DND-41 (cell line): ENCODE data around the gene CHKB.

Experiments used
- EZH2 ChIP-seq: IDR thresholded peaks from 3 replicates; pipeline ENCODE4 v1.6.1; 2012; ENCODE audit warnings: borderline replicate concordance, low read depth, mild to moderate bottlenecking, moderate library complexity, low read length, inconsistent platforms; ENCODE audit not compliant: severe bottlenecking
- TF ChIP-seq, protein P1 (sequence below): IDR thresholded peaks from 2 replicates; pipeline ENCODE4 v1.5.1; 2012; ENCODE audit warnings: borderline replicate concordance, low read length, moderate library complexity, mild to moderate bottlenecking; ENCODE audit not compliant: poor library complexity, severe bottlenecking; ENCODE audit errors: extremely low read depth

DNA sequence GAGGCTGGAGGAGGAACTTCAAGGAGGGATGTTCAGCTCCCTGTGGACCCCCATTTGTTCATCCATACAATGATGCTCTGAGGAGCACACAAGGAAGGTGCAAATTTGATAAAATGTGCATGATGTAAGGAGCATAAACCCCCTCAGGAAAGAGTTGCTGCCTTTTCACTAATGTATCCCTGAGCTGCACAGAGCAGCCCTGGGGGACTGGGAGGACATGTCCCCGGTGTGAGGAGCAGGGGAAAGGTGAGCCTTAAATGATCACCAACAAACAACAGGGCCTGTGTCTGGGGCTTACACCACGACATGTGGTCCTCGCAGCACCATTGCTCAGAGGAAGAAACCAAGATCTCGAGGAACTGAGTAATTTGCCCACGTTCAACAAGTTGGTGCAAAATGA, 14.4 kb upstream of the CHKB start:
- TF ChIP-seq, protein P1, sequence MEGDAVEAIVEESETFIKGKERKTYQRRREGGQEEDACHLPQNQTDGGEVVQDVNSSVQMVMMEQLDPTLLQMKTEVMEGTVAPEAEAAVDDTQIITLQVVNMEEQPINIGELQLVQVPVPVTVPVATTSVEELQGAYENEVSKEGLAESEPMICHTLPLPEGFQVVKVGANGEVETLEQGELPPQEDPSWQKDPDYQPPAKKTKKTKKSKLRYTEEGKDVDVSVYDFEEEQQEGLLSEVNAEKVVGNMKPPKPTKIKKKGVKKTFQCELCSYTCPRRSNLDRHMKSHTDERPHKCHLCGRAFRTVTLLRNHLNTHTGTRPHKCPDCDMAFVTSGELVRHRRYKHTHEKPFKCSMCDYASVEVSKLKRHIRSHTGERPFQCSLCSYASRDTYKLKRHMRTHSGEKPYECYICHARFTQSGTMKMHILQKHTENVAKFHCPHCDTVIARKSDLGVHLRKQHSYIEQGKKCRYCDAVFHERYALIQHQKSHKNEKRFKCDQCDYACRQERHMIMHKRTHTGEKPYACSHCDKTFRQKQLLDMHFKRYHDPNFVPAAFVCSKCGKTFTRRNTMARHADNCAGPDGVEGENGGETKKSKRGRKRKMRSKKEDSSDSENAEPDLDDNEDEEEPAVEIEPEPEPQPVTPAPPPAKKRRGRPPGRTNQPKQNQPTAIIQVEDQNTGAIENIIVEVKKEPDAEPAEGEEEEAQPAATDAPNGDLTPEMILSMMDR: no peak
- no peak for TF ChIP-seq EZH2
